ENCODE data around the gene ZNF878. TPM values are rescaled to one million over a fixed set of nuclear protein-coding genes. Genes with fewer than 3 reads are reported as not detected.

Gene ZNF878
- 0.20 TPM in 1 of 2 replicates, not detected in the other for total RNA-seq

DNA sequence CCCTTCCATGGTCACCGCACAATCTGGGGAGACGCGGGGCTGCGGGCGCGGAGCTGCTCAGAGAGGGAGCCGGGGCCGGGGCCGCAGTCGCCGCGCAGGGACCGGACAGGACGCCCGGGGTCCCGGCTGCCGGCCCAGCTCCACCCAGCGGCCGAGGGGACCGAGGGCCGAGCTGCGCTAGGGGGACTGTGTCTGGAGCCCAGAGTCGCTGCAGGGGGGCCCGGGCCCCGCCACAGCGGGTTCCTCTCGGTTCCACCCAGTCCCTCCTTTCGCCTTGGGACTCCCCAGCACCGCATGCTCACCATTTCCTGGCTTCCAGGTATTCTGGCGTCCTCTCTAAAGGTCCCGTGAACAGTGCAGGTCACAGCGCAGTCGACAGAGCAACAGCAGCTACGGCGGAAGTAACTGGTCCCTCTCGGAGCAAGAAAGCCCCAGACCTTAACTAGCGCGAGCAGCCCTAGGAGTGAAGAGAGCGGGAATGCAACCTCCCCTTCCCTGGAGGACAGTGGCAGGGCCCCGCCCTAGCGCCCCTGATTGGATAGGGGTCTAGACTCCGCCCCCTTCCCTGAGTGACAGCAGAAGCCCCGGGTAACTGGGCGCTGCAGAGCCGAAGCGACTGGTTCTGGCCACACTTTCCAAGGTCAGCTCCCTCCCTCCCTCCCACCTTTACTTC is at the start of gene ZNF878:
TSS of gene ZNF878 (minus strand) at position 465 of the 673 bp plus-strand sequence. CDS start at position 305, 160 bp downstream.

DNA sequence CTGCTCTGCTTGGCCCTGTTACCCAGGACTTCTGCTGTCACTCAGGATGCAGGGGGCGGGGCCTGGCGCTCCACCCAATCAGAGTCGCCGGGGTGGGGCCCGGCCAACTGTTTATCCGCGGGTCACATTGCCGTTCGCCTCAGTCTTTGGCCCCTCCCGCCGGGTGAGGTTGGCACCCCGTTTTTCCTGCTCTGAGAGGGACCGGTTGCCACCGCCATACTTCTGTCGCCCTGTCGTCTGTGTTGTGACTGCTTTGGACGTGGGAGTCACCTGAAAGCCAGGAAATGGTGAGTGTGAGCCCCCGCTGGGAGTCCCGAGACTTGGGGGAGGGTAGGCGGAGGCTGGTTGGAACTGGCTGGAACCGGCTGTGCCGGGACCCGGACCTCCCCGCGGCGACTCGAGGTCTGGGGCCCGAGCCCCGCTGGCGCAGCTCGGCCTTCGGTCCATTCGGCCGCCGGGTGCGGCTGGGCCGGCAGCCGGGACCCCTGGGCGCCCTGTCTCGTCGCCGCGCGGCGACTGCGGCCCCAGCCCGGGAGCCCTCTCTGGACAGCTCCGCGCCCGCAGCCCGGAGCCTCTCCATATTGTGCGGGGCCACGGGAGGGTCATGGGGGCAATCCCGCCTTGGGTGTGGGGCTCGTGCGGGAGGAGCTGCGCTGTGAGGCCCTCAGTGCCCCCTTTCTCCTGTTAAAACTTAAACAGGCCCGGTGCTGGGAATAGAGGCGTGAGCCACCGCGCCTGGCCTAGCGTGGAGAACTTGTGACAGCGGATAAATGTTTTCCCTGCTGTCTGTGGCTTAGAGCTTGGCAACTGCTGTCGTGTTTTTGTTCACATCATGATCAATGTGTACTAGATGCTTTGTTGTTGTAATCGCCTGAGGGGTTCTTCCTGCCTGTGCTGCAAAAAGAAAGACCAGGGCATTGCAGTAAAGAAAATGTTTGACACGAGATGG is 12.1 kb upstream of the ZNF878 start, which contains the start of gene ZNF844:
TSS of gene ZNF844 (plus strand) at position 142 of the 949 bp plus-strand sequence. CDS start at position 285, 143 bp downstream.

DNA sequence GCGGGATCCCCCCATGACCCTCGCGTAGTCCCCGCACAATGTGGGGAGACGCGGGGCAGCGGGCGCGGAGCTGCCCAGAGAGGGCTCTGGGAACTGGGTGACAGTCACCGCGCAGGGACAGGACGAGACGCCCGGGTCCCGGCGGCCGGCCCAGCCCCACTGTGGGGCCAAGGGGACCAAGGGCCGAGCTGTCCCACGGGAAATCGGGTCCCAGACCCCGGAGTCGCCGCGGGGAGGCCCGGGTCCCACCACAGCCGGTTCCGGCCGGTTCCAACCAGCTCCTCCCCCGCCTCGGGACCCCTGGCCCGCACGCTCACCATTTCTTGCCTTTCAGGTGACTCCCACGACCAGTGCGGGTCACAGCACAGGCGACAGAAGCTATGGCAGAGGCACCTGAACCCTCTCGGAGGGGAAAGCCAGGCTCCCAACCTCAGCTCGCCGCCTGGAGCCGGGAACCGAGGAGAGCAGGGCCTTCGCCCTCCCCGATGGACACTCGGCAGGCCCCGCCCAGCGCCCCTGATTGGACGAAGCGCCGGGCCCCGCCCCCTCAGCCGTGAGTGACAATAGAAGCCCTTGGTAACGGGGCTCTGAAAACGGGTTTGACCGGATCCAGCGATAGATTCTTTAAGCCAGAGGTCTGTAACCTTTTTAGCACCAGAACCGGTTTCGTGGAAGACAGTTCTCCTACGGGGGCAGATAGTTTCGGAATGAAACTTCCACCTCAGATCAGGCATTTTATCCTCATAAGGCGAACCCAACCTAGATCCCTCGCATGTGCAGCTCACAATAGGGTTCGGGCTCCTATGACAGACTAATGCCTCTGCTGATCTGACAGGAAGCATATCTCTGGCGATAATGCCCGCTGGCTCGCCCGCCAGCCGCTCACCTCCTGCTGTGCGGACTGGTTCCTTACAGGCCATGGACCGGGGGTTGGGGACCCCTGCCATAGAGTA is 17.3 kb downstream of the ZNF878 start, which contains the start of gene ZNF433:
TSS of gene ZNF433 (minus strand) at position 460 of the 953 bp plus-strand sequence. CDS start at position 320, 140 bp downstream.

Small RNA genes within 50 kb of the gene (small RNA-seq; reads per million reads assigned to genes)
- gene RF00019 (not detected), gene RNA5SP464 (not detected), gene RNA5SP465 (not detected), gene RNA5SP466 (not detected)

Other genes starting within 250 kb of the ZNF878 start
- gene ZNF440, start 238.7 kb downstream of the ZNF878 start, total RNA-seq = 6.8 and 7.0 TPM in 2 replicates
- 0.20 and 0.37 TPM in 2 replicates for gene ZNF439, start 204.2 kb downstream of the ZNF878 start, total RNA-seq
- gene ZNF69, start 165.2 kb downstream of the ZNF878 start, total RNA-seq = 0.20 and 0.73 TPM in 2 replicates
- gene ZNF700, start 127.9 kb downstream of the ZNF878 start, total RNA-seq = 5.1 and 5.9 TPM in 2 replicates
- 0.20 and 0.37 TPM in 2 replicates for gene ZNF763, start 87.9 kb downstream of the ZNF878 start, total RNA-seq
- gene ZNF433, start 17.3 kb downstream of the ZNF878 start, total RNA-seq = 0.98 and 1.5 TPM in 2 replicates
- gene ZNF844, start 11.8 kb upstream of the ZNF878 start, total RNA-seq = 2.5 and 2.9 TPM in 2 replicates
- 2.5 and 4.4 TPM in 2 replicates for gene ZNF20, start 87.4 kb upstream of the ZNF878 start, total RNA-seq
- 5.9 and 6.5 TPM in 2 replicates for gene ZNF625, start 103.8 kb upstream of the ZNF878 start, total RNA-seq
- gene ZNF136, start 110.1 kb upstream of the ZNF878 start, total RNA-seq = 2.6 and 2.9 TPM in 2 replicates
- 4.8 and 6.3 TPM in 2 replicates for gene ZNF44, start 241.9 kb upstream of the ZNF878 start, total RNA-seq